MM.1S (cell line): Measurements from ENCODE around the gene ZBTB46.

ENCODE experiments used
- EZH2 ChIP-seq: fragments of 300-600 bp; sonication (generic); optimal IDR thresholded peaks from 2 replicates; pipeline ENCODE3; 2017; ENCODE audit warnings: low read depth, mild to moderate bottlenecking, antibody characterized with exemption, low read length, mixed read lengths
- TF ChIP-seq, protein P1 (sequence below): fragments of 300-600 bp; sonication (generic); IDR thresholded peaks from 2 replicates; pipeline ENCODE4 v1.5.1; 2016; ENCODE audit warnings: antibody characterized with exemption, low read length, mixed read lengths

DNA sequence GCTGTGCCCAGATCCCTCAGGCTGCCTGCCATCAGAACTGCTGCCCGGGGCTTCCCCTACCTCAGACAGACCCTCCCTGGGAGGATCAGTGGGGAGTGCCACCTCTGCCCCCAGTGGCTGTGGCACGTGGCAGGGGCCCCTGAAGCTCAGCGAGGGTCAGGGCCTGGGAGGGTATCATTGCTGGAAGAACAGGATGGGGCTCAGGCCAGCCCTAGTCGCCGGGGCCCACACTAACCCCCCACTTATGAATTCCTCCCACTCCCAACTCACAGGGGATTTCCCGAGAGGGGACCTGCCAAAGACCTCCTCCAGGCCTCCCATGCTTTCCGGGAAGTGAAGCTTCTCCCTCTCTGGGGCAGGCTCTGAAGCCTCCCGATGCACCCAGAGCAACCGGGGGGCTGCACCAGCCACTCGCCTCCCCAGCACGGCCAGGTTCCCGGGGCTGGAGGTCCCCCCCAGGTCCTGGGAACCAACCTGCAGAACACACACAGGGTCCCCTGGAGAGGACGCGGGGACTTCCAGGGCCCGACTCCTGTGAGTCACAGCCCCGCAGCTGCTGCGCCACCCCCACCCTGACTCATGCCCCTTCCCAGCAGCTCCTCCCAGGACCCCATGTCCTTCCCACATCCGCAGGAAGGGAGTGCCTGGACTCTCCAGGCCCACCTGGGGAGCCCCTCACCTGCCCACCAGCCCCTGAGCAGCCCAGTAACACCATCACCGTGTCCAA, 132.2 kb downstream of the ZBTB46 start:
- TF ChIP-seq, protein P1, sequence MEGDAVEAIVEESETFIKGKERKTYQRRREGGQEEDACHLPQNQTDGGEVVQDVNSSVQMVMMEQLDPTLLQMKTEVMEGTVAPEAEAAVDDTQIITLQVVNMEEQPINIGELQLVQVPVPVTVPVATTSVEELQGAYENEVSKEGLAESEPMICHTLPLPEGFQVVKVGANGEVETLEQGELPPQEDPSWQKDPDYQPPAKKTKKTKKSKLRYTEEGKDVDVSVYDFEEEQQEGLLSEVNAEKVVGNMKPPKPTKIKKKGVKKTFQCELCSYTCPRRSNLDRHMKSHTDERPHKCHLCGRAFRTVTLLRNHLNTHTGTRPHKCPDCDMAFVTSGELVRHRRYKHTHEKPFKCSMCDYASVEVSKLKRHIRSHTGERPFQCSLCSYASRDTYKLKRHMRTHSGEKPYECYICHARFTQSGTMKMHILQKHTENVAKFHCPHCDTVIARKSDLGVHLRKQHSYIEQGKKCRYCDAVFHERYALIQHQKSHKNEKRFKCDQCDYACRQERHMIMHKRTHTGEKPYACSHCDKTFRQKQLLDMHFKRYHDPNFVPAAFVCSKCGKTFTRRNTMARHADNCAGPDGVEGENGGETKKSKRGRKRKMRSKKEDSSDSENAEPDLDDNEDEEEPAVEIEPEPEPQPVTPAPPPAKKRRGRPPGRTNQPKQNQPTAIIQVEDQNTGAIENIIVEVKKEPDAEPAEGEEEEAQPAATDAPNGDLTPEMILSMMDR: no peak
- TF ChIP-seq EZH2: no peak
